Chondrocyte (in vitro differentiated cells): Measurements from ENCODE around the gene JARID2. TPM values are rescaled to one million over a fixed set of nuclear protein-coding genes. Genes with fewer than 3 reads are reported as not detected.

ENCODE experiments used
- DNase-seq: peaks from one replicate; pipeline ENCODE4 v3.0.0; 2021; ENCODE audit warnings: mixed read lengths, low spot score
- H3K27ac Mint-ChIP-seq: one replicate; pipeline ENCODE4 v1.8.0; 2021; ENCODE audit warnings: mild to moderate bottlenecking, moderate library complexity, mixed read lengths; ENCODE audit not compliant: unreplicated experiment
- H3K27me3 Mint-ChIP-seq: 2 replicates; pipeline ENCODE4 v1.8.0; 2021; ENCODE audit warnings: low read depth, mixed read lengths
- H3K36me3 Mint-ChIP-seq: 2 replicates; pipeline ENCODE4 v1.8.0; 2021; ENCODE audit warnings: low read depth, mixed read lengths
- H3K4me1 Mint-ChIP-seq: 2 replicates; pipeline ENCODE4 v1.8.0; 2021; ENCODE audit warnings: low read depth, mild to moderate bottlenecking, mixed read lengths
- H3K4me3 Mint-ChIP-seq: one replicate; pipeline ENCODE4 v1.8.0; 2021; ENCODE audit warnings: mild to moderate bottlenecking, moderate library complexity, mixed read lengths; ENCODE audit not compliant: unreplicated experiment
- H3K9me3 Mint-ChIP-seq: 2 replicates; pipeline ENCODE4 v1.8.0; 2021; ENCODE audit warnings: low read depth, mixed read lengths
- CTCF ChIP-seq: fragments of 200-600 bp; sonication (generic); IDR thresholded peaks from 2 replicates; pipeline ENCODE4 v1.5.0; 2021; ENCODE audit warnings: antibody characterized with exemption, mild to moderate bottlenecking, moderate library complexity
- total RNA-seq: library from RNA; stranded (reverse); gene quantifications from 3 replicates; pipeline ENCODE4 v1.2.1, GENCODE V29; 2021

Gene JARID2
- total RNA-seq, 1 donor from 2014 or later, result 9.9 TPM

DNA sequence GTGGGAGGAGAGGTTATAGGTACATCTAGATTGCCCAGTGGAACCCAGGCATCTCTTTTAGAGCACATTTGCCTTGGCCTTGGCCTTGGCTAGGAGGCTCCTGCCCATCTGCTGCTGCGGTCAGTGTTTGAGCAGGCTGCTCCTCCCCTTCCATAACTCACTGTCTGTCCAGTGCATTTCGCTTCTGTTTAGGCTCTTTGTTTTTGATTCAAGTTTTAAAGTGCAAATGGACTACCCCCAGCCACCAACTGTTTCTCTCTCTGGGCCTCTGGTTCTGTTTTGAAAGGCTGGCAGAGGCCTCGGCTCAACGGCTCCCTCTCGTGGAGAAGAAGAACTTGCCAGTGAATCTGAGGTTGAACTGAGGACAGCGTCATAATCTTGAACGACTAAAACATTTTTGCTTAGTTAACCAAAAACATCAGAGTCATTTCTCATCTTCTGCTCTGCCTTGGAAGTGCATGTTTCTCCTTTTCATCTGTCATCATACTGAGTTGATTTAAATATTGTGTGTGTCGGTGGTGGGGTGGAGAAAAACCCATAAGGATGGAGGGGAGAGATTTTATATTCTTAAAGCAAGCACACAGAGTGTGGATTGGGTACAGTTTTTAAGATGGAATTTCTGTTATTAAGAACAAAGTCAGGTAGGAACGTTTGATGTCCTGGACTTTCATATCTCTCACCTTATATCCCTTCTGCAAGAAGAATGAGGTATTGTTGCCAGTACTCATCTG lies 245.6 kb downstream of the JARID2 start:
- H3K27ac Mint-ChIP-seq, result peak overlapping the region; percentile 63
- H3K9me3 Mint-ChIP-seq, result no peaks in the 10 kb centered on the region
- peaks cover 12% of the 10 kb centered on the region for H3K36me3 Mint-ChIP-seq
- TF ChIP-seq CTCF, result peak; percentile 96
- peaks cover 25% of the 10 kb centered on the region for H3K4me1 Mint-ChIP-seq
- no peak for DNase-seq
- no peaks in the 10 kb centered on the region for H3K27me3 Mint-ChIP-seq
- no peak overlapping the region for H3K4me3 Mint-ChIP-seq

GRCh38 chr6:15491986-15492269 lies 246.1 kb downstream of the JARID2 start:
- DNase-seq, result no peak
- H3K36me3 Mint-ChIP-seq, result peaks cover 10% of the 10 kb centered on the region
- peaks cover 25% of the 10 kb centered on the region for H3K4me1 Mint-ChIP-seq
- no peak for TF ChIP-seq CTCF
- H3K9me3 Mint-ChIP-seq, result no peaks in the 10 kb centered on the region
- no peak overlapping the region for H3K4me3 Mint-ChIP-seq
- H3K27me3 Mint-ChIP-seq, result no peaks in the 10 kb centered on the region
- H3K27ac Mint-ChIP-seq, result no peak overlapping the region

- no peak for TF ChIP-seq CTCF
- Mint-ChIP-seq H3K36me3 (peaks cover 9% of the 10 kb centered on the region), H3K9me3 (no peaks in the 10 kb centered on the region), H3K27me3 (no peaks in the 10 kb centered on the region), H3K4me1 (peaks cover 25% of the 10 kb centered on the region), H3K4me3 (no peak overlapping the region), H3K27ac (no peak overlapping the region)
- DNase-seq, result no peak
Observed at GRCh38 chr6:15493437-15494168, 247.7 kb downstream of the JARID2 start.

DNA sequence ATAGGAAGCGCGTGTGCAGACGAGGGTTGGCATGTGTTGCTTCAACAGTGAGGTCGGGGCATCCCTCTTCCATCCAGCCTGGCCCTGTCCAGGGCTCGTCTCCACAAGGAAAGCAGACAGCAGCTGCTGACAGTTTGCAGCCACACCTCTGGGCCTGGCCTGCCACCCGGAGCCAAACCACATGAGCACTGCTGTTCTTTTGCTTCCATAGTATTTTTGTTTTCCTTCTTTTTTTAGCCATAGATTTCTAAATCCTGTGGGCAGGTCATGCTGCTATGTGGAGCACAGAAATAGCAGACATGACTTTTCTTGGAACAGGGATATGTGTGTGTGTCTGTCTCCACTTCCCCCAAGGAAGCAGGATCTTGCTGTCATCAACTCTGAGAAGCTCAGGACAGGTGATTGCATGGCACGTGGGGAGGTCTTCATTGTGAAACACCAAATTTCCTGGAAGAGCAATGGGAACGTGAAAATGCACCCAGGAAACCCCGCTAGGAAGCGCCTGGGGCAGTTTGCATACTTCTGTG lies 249.6 kb downstream of the JARID2 start:
- Mint-ChIP-seq H3K36me3 (peaks cover 5% of the 10 kb centered on the region), H3K27ac (peak overlapping the region; percentile 7), H3K4me1 (peaks cover 25% of the 10 kb centered on the region), H3K4me3 (no peak overlapping the region), H3K9me3 (no peaks in the 10 kb centered on the region), H3K27me3 (no peaks in the 10 kb centered on the region)
- peak; percentile 28 for TF ChIP-seq CTCF
- DNase-seq, result peak; percentile 82

GRCh38 chr6:15496345-15497131 lies 250.7 kb downstream of the JARID2 start:
- peak; percentile 86 for DNase-seq
- no peak overlapping the region for H3K4me3 Mint-ChIP-seq
- peaks cover 11% of the 10 kb centered on the region for H3K36me3 Mint-ChIP-seq
- no peaks in the 10 kb centered on the region for H3K27me3 Mint-ChIP-seq
- peaks cover 26% of the 10 kb centered on the region for H3K4me1 Mint-ChIP-seq
- H3K9me3 Mint-ChIP-seq, result no peaks in the 10 kb centered on the region
- no peak overlapping the region for H3K27ac Mint-ChIP-seq
- TF ChIP-seq CTCF, result no peak
